GM21447 (cell line): ENCODE results near the gene NFE2L1.
"Not testable (repeated sequence)": the region's sequence is repeated elsewhere in the genome, so short reads cannot be mapped to it uniquely, and the experiment has no call there.

ENCODE experiments used
- ATAC-seq: cut with Tn5 transposase; IDR thresholded peaks from one replicate; pipeline ENCODE4 v1.9.1; 2021; ENCODE audit not compliant: unreplicated experiment

NFE2L1 gene

GRCh38 chr17:48022901-48023300, 25.3 kb upstream of the NFE2L1 start:
- no peak for ATAC-seq

GRCh38 chr17:48023400-48024148, 24.6 kb upstream of the NFE2L1 start:
- ATAC-seq: no peak

GRCh38 chr17:48024149-48025039, 23.8 kb upstream of the NFE2L1 start:
- no peak for ATAC-seq

GRCh38 chr17:48025040-48025903, 22.9 kb upstream of the NFE2L1 start:
- peak; percentile 82 for ATAC-seq

GRCh38 chr17:48025904-48026501, 22.2 kb upstream of the NFE2L1 start:
- no peak for ATAC-seq

GRCh38 chr17:48026502-48027321, 21.4 kb upstream of the NFE2L1 start:
- peak; percentile 40 for ATAC-seq

- ATAC-seq: no peak
These were observed 20.7 kb upstream of the NFE2L1 start for GRCh38 chr17:48027322-48027981.

- no peak for ATAC-seq
These were observed 19.4 kb upstream of the NFE2L1 start for GRCh38 chr17:48028736-48029135.

GRCh38 chr17:48030531-48030930, 17.6 kb upstream of the NFE2L1 start:
- no peak for ATAC-seq

- no peak for ATAC-seq
These were observed 16.2 kb upstream of the NFE2L1 start for GRCh38 chr17:48031966-48032365.

GRCh38 chr17:48034734-48035133, 13.4 kb upstream of the NFE2L1 start:
- ATAC-seq: not testable (repeated sequence)

- ATAC-seq: no peak
These were observed 11.5 kb upstream of the NFE2L1 start for GRCh38 chr17:48036693-48037035.

GRCh38 chr17:48037036-48037837, 10.9 kb upstream of the NFE2L1 start, which contains the start of gene COPZ2:
COPZ2 (minus strand) TSS chr17:48037797; CDS start chr17:48037777, 20 bp downstream.
- ATAC-seq: no peak

GRCh38 chr17:48037838-48038323, 10.3 kb upstream of the NFE2L1 start:
- no peak for ATAC-seq

- no peak for ATAC-seq
These were observed 9.5 kb upstream of the NFE2L1 start for GRCh38 chr17:48038687-48039086.

GRCh38 chr17:48043176-48043575, 5.0 kb upstream of the NFE2L1 start:
- ATAC-seq: no peak

- no peak for ATAC-seq
These were observed 3.3 kb upstream of the NFE2L1 start for GRCh38 chr17:48044851-48045250.

- ATAC-seq: no peak
These were observed 2.7 kb upstream of the NFE2L1 start for GRCh38 chr17:48045316-48046001.
